HL-60 (cell line): ENCODE data around the gene EIF3J.

Experiments
- DNase-seq, 2 experiments: peaks; one replicate each; pipeline ENCODE4 v3.0.0-alpha.2; 2010 to 2020; ENCODE audit warnings: low read depth in 1 of 2, low spot score in 1 of 2
- H3K27ac ChIP-seq: fragments of 250-450 bp; sonication (Bioruptor Pico); replicated peaks from 2 replicates; pipeline ENCODE4 v1.5.1; 2020; ENCODE audit warnings: mild to moderate bottlenecking, moderate library complexity
- H3K27me3 ChIP-seq: fragments of 250-450 bp; sonication (Bioruptor Pico); 2 replicates; pipeline ENCODE4 v1.5.1; 2021; ENCODE audit warnings: mild to moderate bottlenecking, moderate library complexity; ENCODE audit not compliant: insufficient read depth, poor library complexity, severe bottlenecking
- H3K4me3 ChIP-seq: replicated peaks from 2 replicates; pipeline ENCODE4 v1.5.1; 2011; ENCODE audit warnings: mild to moderate bottlenecking, control low read depth, low read length; ENCODE audit not compliant: insufficient read depth
- GABPA ChIP-seq: IDR thresholded peaks from 2 replicates; pipeline ENCODE4 v1.6.1; 2012; ENCODE audit warnings: low read depth
- POLR2AphosphoS5 ChIP-seq: IDR thresholded peaks from 2 replicates; pipeline ENCODE4 v1.6.1; 2012; ENCODE audit warnings: low read depth
- SPI1 ChIP-seq: IDR thresholded peaks from 2 replicates; pipeline ENCODE4 v1.6.1; 2012; ENCODE audit warnings: low read depth, mild to moderate bottlenecking, borderline replicate concordance
- long read RNA-seq: library from polyadenylated mRNA; unstranded; transcript quantifications from one replicate; pipeline ENCODE4 v2.0.0, GENCODE V29; 2020
- TF ChIP-seq, protein P1 (sequence below): IDR thresholded peaks from 2 replicates; pipeline ENCODE4 v1.6.1; 2012; ENCODE audit warnings: low read depth; ENCODE audit not compliant: insufficient replicate concordance
- TF ChIP-seq, protein P2 (sequence below): IDR thresholded peaks from one replicate; pipeline ENCODE4 v1.5.1; 2011; ENCODE audit warnings: low read length, control low read depth, inconsistent platforms; ENCODE audit not compliant: insufficient read depth

EIF3J gene, protein sequence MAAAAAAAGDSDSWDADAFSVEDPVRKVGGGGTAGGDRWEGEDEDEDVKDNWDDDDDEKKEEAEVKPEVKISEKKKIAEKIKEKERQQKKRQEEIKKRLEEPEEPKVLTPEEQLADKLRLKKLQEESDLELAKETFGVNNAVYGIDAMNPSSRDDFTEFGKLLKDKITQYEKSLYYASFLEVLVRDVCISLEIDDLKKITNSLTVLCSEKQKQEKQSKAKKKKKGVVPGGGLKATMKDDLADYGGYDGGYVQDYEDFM
- long read RNA-seq, transcript EIF3J-201 (8 exons, 2,569 nt), result major isoform, 169 of 205 reads
- long read RNA-seq, partial matches to known transcripts, result 21 of 205 reads
- long read RNA-seq, other reads (novel, unspliced or antisense), result 8 of 205 reads

DNA sequence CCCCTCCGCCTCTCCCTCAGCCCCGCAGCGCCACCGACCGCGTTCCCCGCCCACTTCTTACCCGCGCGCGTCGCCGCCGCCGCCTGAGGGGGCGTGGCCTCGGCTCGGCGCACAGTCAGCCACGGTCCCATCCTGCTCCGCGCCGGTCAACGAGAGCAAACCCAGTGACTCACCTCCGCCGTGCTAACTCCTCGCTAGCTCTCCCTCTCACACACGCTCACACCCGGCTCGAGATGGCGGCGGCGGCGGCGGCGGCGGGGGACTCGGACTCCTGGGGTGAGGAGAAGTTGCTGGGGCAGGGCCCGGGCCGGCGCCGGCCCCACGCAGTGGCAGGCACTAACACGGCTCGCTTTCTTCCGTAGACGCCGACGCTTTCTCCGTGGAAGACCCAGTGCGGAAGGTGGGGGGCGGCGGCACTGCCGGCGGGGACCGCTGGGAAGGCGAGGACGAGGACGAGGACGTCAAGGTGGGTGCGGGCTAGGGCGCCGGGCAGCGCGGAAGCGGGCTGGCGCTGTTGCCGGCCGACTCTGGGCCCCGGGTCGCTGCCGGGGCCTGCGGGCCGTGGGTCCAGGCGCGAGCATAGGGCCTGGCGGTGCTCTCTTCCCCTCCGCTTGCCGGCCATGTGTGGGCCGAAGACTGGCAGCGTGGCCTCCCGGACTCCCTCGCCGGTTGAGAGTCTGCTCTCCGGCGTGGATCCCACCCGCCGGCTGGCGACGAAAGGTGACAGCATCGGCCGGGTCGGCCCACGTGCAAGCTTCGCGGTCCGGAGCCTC lies at the start of gene EIF3J:
Gene EIF3J (plus strand): TSS at position 186 of the 773 bp plus-strand sequence. CDS start 48 bp downstream, at position 234.
- Histone ChIP-seq H3K27ac (peak within 1 kb of the TSS; percentile 96), H3K27me3 (no peaks in the 10 kb centered on the region), H3K4me3 (peak within 1 kb of the TSS; percentile 88)
- DNase-seq, result peak; percentile 91 to 93
- TF ChIP-seq, protein P1, sequence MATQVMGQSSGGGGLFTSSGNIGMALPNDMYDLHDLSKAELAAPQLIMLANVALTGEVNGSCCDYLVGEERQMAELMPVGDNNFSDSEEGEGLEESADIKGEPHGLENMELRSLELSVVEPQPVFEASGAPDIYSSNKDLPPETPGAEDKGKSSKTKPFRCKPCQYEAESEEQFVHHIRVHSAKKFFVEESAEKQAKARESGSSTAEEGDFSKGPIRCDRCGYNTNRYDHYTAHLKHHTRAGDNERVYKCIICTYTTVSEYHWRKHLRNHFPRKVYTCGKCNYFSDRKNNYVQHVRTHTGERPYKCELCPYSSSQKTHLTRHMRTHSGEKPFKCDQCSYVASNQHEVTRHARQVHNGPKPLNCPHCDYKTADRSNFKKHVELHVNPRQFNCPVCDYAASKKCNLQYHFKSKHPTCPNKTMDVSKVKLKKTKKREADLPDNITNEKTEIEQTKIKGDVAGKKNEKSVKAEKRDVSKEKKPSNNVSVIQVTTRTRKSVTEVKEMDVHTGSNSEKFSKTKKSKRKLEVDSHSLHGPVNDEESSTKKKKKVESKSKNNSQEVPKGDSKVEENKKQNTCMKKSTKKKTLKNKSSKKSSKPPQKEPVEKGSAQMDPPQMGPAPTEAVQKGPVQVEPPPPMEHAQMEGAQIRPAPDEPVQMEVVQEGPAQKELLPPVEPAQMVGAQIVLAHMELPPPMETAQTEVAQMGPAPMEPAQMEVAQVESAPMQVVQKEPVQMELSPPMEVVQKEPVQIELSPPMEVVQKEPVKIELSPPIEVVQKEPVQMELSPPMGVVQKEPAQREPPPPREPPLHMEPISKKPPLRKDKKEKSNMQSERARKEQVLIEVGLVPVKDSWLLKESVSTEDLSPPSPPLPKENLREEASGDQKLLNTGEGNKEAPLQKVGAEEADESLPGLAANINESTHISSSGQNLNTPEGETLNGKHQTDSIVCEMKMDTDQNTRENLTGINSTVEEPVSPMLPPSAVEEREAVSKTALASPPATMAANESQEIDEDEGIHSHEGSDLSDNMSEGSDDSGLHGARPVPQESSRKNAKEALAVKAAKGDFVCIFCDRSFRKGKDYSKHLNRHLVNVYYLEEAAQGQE, result peak; percentile 8
- TF ChIP-seq POLR2AphosphoS5 (peak; percentile 72), GABPA (no peak), SPI1 (no peak)
- TF ChIP-seq, protein P2, sequence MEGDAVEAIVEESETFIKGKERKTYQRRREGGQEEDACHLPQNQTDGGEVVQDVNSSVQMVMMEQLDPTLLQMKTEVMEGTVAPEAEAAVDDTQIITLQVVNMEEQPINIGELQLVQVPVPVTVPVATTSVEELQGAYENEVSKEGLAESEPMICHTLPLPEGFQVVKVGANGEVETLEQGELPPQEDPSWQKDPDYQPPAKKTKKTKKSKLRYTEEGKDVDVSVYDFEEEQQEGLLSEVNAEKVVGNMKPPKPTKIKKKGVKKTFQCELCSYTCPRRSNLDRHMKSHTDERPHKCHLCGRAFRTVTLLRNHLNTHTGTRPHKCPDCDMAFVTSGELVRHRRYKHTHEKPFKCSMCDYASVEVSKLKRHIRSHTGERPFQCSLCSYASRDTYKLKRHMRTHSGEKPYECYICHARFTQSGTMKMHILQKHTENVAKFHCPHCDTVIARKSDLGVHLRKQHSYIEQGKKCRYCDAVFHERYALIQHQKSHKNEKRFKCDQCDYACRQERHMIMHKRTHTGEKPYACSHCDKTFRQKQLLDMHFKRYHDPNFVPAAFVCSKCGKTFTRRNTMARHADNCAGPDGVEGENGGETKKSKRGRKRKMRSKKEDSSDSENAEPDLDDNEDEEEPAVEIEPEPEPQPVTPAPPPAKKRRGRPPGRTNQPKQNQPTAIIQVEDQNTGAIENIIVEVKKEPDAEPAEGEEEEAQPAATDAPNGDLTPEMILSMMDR, result no peak

DNA sequence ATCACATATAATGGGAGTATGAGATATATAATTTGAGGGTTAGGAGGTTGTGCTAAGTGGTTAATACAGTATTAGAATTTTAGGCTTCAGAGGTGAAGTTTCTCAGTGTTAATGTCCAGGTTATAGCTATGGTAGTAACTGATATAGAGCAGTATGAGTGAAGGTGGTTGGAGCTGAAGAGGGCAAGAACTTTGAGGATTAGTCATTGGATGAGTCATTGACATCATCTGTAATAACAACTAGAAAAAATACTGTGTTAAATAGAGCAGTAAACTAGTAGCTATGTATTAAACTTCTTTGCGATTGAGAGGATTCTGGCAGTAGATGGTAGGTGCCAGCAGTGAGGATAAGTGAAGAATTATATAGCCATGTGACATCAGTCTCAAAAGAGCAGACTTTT lies 47.5 kb upstream of the EIF3J start:
- DNase-seq, result no peak
- no peak overlapping the region for H3K4me3 ChIP-seq
- no peaks in the 10 kb centered on the region for H3K27me3 ChIP-seq
- no peak overlapping the region for H3K27ac ChIP-seq
- TF ChIP-seq GABPA, result no peak

DNA sequence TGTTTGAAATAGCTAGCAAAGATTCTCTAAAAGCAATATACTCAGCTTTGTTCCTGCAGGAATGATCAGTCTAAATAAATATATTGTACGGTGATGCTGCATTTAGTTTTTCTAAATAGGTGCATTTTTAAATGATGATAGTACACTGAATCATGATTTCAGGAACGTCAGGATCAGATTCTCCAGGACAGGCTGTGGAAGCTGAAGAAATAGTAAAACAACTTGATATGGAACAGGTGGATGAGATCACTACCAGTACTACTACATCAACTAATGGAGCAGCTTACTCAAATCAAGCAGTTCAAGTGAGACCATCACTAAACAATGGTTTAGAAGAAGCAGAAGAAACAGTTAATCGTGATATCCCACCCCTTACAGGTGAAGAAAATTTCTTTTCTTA lies 46.3 kb upstream of the EIF3J start:
- TF ChIP-seq POLR2AphosphoS5 (no peak), GABPA (no peak), SPI1 (no peak)
- TF ChIP-seq, protein P2, result no peak
- TF ChIP-seq, protein P1, result no peak
- no peak for DNase-seq
- H3K4me3 ChIP-seq, result no peak overlapping the region
- no peak overlapping the region for H3K27ac ChIP-seq
- no peaks in the 10 kb centered on the region for H3K27me3 ChIP-seq

DNA sequence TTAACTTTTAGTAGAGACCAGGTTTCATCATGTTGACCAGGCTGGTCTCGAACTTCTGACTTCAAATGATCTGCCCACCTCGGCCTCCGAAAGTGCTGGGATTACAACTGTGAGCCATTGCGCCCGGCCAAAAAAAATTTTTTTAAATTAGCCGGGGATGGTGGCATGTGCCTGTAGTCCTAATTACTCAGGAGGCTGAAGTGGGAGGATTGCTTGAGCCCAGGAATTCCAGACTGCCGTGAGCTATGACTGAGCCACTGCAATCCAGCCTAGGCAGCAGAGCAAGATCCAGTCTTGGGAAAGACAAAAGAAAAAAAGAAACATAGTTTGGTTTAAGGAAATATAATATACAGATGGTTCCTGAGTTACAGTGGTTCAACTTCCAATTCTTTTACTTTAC lies 44.9 kb upstream of the EIF3J start:
- TF ChIP-seq GABPA (no peak), SPI1 (no peak), POLR2AphosphoS5 (no peak)
- TF ChIP-seq, protein P1, result no peak
- TF ChIP-seq, protein P2, result no peak
- Histone ChIP-seq H3K4me3 (no peak overlapping the region), H3K27ac (no peak overlapping the region), H3K27me3 (no peaks in the 10 kb centered on the region)
- no peak for DNase-seq
